HL-60/S4 treated with retinoic acid at 250 ng/mL for 4 days and 3 days (cell line): Measurements from ENCODE around the gene PEMT.

Experiments used
- in situ Hi-C: fragments of 300-500 bp; cut with MboI; formaldehyde crosslinking; loops from 2 replicates; pipeline ENCODE4 v1.7.0; 2022; ENCODE audit warnings: low sequenced_read_pairs

PEMT gene

DNA sequence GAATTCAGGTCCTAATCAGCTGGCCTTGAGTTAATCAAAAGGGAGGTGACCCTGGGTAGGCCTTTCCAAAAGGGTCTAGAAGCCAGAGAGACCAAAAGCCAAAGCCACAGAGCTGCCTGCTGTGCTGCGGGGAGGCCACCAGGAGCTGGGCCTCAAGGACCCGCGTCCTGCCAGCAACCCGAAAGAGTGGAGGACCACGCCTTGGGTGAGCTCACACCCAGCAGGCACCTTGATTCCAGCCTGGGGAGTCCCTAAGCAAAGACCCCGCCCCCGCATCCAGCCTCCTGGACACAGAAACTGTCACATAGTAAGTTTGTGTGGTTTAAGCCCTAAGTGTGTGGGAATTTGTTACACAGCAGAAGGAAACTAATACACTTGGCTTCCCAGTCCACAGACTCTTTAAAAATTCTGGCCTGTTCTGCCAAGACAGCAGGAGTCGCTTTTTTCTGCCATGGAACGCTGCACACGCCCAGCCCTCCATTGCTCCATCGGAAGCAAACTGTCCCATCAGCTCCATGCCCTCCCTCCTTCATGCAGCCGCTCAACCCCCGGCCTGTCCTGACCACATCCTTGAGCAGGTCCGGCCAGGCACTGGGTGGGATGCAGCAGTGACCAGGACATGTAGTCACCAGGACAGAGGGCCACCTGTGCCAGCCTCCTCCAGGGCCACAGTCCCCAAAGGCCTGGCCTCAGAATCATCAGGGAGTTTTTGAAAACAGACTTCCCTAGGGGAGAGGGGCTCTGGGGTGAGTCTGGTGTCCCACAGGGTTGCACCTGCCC lies 74.4 kb downstream of the PEMT start:
- in situ Hi-C loops: no loop called here

DNA sequence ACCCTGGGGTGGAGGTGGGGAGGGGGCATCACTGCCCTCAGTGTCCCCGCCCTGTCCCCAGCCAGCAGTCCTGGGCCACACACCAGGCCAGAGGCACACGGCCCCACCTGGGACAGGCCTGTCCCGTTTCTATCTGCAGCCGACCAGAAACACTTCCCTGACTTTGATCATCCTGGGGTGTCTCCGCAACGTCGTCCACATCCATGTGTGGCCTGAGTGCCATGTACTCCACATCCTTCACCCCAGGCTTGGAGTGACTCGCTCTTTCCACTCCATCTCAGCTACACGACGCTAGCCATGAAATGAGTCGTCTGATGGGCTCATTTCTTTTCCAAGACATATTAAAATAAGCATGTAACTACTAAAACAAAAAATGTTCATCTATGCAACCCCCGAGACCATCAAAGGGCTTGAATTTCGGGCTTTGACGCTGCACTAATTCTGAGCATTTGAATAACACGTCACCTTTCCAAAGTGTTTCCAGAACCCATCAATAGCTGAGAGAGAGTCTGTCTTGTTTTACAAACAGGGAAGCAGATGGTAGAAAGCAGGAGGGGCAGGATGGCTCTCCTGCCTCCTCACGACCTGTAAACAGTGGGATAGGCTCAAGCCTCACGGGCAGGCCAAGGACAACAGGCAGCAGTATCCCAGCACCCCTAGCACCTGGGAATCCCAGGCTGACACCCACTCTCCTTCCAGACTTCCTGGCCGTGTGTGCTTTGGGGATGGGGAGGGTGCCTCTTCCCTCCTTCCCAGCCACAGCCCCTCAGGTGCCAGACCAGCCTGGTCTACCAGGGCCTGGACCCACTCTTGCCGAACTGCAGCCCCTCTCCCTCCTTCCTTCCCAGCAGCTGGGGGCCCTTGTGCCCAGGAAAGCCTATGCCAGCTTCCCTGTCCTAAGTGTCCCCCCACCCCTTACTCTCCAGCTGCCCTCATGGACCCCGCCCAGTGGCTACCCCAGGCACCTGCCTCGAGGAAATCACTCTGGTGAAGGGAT lies 75.3 kb downstream of the PEMT start:
- in situ Hi-C loops: no loop called here

DNA sequence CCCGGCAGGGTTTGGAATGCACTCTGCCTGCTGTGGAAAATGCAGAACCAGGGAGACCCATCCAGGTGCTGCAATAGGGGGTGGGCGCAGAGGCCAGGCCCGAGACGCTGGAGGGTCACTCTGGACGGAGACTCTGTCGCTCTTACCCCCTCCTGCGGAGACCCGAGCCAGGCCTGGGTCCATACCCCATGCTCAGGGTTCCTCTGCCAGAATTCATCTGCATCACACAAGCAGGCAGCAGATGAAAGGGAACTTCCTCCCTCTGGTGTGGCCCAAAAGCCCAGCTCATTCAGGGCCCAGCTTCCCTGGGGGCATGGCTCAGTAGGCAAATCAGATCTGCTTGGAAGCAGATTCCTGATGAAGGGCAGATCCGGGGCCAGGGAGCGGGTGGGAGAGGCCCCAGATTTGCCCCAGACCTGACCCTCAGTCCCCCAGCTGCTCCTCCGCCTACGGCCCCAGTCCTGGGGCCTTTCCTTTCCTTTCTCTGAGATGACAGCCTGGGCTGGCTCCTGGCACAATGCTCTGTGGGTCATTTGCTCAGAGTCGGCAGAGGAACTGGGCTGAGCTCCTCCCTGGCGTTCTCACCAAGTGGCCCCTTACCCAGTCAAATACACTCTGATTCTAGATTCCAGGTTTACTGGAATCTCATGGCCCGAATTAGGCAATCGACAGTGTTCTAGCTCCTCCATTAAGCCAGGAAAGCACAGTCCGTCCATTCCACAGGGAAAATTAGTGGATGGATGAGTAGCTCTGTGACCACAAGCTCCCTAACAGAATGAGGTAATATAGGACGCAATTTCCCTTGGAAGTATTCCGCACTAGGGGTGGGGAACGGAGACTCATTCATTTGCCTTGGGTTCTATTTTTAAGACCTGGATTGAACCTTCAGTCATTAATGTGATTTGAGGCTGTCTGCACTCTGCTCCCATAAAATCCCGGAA lies 76.2 kb downstream of the PEMT start:
- in situ Hi-C loops: no loop called here

DNA sequence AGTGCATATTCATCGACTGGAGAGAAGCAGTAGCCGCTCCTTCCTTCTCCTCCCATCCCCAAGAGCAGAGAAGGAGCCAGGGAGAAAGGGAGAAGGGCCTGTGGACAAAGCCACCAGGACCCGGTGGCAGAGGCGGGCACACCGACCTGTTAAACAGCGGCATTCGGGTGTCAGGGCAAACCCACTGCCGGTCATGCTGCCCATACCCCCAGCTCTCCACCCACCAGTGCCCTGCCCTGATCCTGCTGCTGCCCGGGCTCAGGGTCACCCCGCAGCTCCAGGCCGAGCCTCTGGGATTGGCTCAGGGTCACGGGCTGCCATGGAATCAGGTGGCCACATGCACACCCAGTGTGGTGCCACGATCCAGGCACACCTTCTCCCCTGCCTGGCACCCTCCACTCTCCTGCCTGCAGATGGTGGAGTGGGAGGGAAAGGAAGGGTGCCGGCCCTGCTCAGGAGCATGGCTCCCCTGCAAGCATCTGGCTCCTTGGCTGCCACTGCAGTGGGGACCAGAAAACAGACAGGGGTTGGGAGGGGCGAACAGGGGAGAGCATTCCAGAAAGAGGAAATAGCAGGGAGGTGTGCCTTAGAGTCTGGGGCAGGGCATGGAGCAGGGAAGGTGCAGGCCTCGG lies 77.0 kb downstream of the PEMT start:
- in situ Hi-C loops: no loop called here

DNA sequence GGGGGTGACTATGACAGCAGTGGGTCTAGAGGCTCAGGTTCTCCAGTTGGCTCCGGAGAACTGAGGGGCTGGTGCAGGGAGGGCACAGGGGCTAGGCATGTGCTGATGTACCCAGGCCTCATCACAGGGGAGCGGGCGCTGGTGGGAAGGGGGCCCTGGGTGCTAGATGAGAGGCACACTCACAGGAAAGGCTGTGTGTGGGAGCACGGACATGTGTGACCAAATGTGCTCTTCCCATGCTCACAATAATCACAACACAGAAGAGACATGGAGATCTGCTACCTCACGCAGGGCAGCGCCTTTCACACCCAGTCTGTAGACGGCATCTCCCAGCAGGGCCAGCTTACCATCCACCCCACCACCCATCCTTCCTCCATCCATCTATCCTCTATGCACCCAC lies 77.9 kb downstream of the PEMT start:
- in situ Hi-C loops: no loop called here

DNA sequence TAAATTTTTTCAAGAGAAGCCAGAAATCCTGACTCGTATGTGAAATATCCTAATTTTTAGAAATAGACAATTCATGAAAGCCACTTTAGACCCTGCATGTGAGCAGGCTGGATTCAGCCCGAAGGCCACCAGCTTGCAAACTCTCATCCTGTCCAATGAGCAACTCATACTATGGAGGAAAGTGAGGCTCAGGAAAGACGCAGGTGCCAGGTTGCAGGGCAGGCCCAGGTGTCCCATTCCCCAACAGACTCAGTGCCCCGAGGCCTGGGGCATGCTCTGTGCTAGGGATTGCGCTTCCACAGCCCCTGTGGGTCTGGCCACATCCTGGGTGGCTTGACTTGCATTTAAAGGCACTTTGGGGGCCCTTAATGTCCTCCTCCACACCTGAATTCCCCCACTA lies 78.6 kb downstream of the PEMT start:
- in situ Hi-C loops: no loop called here

DNA sequence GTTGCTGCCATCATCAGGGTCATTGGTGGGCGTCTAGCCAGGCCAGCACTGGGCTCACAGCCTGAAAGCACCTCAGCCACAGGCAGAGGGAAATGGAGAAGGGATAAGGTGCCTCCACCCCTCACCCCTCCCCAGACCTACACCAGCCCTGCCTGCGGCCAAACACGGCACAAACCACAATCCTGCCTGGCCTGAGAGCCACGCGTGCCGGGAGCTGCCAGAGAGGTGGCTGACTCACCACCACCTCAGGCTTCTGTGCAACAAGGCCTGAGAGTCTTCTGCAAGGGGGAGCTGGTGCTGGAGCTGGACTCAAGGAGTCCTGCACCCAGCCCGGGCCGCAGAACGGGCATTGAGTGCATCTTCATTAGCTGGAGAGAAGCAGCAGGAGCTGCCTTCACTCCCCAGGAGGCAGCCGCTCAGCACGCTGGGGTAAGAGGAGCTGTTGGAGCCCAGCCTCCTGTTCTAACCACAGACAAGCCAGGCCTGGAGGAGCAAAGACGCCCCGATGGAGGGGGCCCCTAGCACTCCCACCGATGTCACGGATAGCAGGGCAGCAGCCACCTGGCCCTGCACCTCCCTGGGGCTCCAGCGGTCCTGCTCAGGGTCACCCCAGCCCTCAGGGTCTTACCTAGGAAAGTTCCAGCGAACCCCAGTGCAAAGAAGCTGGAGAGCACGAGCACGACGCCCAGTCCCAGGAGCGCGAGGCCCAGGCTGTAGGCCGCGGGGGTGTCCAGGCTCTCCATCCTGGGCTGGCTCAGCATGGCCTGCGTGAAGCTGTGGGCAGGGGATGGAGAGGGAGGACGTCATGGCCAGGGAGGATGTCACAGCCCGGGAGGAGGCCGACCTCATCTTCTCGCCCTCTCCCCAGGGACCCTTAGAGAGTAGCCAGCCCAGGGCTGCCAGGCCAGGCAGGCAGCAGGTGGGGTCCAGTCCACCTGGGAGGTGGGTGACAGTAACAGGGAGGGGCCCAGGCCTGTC lies 79.3 kb downstream of the PEMT start:
- in situ Hi-C loops: no loop called here

DNA sequence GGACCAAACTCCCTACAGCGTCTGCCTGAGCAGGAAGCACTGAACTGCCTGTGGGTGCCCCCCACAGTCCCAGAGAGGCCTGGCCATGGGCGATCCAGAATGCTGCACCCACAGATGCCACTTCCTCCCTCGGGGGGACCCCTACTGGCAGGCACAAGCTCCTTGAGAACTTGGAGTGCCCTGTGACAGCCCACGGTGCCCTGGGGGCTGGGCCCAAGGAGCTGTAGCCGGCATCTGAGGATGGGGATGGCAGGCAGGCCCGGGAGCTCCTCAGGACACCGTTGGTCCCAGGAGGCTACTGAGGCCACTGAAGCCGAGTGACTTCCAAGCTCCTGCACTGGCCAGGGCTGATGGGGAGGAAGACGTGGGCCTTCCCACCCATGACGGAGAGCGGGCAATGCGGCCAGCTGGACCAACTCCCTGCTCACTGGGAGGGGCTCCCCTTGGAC lies 80.2 kb downstream of the PEMT start:
- in situ Hi-C loops: no loop called here

DNA sequence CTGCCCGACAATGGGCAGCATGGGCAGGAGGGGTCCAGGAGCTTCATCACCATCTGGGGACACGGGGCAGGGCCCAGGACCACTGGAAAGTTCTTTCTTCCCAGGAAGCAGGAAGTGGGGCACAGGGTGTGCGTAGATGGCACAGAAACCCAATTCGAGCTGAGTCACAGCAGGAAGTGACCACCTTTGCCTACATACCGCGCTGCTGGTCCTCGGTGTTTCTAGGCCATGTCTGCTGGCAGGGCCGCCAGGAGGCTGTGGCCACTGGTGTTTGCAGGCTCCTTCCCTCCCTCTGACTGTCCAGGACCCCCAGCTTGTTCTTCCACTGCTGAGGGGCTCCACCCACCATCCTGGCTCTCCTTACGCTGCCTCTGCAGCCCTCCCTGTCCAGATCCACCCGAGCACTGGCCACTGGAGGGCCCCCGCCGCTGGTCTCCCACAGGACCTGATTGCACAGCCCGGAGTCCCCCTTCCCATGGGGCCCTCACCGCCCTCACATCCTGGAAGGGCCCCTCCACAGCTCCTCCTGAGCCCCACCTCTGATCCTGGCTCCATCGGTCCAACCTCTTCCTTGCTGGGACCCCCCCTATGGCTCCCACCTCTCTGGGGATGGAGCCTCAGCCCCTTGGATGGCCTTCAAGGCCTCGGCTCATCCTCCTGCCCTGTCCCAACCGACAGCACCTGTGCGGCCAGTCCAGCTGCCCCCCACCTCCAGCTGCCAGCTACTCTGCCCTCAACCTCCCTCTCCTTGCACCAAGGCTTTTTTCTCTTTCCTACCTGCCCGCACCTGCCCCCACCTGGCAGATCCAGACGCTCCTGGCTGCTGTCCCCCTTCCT lies 80.8 kb downstream of the PEMT start:
- in situ Hi-C loops: no loop called here

DNA sequence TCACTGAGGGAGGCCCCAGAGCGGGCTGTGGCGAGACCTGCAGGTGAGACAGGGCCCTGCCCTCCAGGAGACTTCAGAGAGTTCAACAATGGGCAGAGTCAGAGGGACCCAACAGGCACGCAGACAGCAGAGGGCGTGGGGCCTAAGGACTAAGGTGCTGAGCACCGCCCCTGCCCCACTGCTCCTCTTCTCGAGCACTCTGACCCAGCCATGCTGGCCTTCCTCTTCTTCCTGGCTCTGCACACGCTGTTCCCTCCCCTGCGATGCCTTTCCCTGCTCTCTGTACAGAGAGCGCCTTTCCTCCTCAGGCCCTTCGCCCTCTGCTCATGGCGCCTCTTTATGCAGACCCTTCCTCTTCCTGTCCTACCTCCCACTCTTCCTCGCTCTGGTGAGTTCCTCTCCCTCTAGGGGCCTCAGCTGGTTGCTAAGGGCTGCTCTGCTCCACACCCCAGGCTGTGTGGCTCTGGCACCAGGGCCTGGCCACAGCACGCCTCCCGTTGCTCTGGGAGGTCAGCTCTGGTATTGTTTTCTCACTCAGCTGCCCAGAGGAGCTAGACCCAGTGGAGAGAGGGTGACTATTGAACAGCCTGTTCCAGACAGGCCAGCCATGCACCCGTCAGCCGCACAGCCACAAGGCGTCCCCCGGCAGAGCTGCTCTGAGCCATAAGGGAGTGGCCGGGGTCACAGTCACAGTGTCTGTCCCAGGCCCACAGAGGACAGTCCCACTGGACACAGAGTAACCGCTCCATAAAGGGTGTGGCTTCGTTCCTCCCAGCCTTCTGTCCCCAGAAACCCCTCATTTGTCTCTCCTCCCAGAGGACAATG lies 81.7 kb downstream of the PEMT start:
- in situ Hi-C loops: no loop called here

DNA sequence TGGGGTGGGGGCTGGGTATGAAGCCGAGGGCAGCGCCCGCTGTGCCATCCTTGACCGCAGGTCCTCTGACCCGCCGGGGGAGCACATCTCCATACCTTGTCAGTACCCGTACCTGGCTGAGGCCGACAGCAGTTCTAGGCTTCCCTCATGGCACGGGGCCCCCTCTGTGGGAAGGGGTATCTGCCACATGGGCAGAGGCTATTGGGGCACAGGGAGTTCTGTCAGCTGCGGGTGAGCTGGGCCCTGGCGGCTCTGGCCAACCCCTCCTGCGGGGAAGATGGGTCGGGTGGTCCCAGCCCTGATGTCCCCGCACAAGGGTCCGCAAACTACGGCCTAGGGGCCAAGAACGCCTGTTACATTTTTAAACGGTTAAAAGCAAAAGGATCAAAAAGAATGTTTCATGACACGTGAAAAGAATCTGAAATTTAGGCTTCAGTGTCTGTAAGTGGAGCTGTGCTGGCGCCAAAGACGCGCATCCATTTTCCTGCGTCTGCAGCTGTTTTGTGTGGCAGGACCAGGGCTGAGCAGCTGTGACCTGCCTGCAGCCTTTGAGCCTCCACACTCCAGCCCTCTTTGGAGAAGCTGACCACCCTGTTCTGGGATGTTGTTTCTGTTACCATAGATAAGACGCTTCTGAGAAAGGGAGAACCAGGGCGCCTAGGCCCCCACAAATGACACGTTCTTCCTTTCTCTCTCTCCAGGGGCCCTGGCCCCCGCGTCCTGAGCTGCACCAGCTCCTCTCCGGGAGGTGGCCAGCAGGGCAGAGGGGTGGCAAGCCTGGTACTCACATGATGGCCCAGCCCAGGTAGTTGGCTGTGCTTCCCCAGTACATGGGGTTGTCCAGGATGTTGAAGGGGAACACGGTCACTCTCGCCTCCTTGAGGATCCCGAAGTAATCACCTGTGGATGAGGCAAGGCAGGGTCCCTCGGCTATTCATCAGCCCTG lies 82.6 kb downstream of the PEMT start:
- in situ Hi-C loops: no loop called here

DNA sequence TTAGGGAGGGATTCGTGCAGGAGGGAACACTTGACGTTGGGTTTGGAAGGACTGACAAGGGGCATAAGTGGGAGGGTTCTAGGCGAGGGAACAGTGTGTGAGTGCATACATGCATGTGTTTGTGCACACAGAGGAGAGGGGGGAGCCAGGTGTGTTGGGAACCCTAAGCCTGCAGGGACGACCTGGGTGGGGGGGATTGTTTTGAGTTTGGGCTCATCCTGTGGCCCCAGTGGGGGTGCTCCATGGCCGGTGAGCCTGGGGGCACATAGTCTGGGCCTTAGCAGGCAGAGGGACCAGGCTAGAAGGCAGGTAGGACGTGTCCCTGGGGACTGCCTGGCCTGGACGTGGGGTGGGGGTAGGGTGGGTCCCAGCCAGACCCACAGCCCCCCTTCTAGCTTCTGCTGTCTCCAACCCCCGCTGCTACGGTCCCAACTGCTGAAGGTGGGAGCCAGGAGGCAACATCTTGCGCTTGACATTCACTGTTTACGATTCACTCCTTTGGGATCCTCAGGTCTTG lies 83.4 kb downstream of the PEMT start:
- in situ Hi-C loops: no loop called here

DNA sequence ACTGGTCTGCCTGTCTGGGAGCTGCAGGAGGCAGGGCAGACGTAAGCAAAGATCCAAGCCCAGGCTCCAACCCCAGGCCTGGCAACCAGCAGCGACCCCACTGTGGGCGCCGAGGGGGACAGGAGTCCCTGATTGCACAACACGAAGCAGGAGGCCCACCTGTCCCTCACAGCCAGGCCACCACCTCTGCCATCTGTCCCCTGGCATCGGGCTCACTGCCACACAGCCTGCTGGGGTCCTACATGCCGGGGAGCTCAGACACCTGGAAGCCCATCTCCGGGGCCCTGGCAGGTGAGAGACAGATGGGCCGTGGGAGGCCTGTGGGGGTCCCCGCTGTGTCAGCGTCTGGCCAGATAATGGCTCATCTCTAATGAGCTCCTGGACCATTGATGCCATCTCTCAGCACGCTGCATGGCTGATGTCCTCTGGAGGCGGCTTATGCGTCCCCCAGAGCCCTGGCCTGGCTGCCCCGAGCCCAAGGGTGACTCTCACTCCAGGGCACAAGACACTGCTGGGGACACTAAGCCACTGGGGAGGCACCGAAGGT lies 84.0 kb downstream of the PEMT start:
- in situ Hi-C loops: no loop called here

DNA sequence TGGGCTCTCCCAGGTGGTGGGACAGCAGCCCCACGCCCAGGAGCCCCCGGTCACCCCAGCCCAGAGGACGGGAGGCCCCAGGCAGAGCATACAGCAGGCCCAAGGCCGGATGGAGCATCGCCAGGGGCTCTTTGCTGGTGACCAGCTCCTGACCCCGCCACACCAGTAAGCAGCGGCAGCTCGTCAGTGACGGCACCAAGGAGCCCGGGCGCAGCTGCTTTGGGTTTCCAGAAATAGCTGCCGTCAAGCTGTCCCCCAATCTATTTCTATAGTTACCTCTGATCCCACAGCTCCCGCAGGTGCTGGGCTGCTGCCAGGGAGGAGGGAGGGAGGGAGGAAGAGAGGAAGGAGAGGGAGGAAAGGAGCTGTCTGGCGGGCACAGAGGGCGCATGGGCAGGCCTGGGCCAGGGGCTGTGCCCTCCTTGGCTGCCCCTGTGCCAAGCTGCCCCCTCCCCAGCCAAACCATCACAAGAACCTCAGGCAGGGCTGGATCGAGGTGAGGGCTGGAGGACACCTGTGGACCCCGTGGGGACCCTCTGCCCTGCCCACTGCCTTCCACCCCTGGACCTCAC lies 84.5 kb downstream of the PEMT start:
- in situ Hi-C loops: no loop called here

DNA sequence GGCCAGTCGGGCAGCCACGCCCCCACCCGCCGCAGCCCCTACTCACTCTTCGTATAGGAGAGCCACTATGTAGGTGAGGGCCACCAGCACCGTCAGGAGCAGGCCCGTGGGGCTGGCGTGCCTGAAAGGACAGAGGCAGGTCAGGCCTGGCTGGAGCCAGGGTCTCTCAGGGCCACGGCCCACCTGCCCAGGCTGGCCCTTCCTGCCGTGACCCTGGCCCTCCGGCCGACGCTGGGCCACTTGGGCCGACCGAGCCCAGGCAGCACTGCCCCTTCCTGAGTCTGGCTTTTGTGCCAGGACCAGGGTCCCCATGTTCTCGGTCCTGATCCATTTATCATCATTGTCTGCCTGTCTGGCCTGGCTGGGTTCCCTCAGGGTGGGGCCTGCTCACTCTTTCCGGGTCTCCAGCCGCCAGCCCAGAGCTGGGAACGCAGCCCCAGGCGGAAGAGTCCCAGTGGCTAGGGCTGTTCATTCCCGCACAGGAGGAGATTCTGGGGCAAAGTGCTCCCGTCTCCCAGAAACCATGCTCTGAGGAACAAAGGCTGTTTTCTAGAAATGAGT lies 85.2 kb downstream of the PEMT start:
- in situ Hi-C loops: no loop called here
